ENCODE results near the gene AQP12B. TPM values are rescaled to one million over a fixed set of nuclear protein-coding genes. Genes with fewer than 3 reads are reported as not detected.

AQP12B gene
- total and polyA plus RNA-seq, 3 donors from 2014 or later, result not detected

GRCh38 chr2:240722376-240722775 is 39.7 kb upstream of the AQP12B start:
- Histone ChIP-seq H3K36me3 (ENCODE audit: low read depth, missing control alignments) (no peaks in the 10 kb centered on the region), H3K9me3 (no peaks in the 10 kb centered on the region), H3K4me3 (no peak overlapping the region), H3K4me1 (no peaks in the 10 kb centered on the region), H3K27me3 (no peaks in the 10 kb centered on the region), H3K27ac (no peak overlapping the region)
- no peak for DNase-seq
- intact Hi-C loops (cut with DNase I; ENCODE audit: low total_unique reads), result no loop called here
- no peak for TF ChIP-seq CTCF (IDR thresholded peaks at IDR 0.05)
- no peak for TF ChIP-seq POLR2A (IDR thresholded peaks at IDR 0.05)
- WGBS, 2 donors, result 79 to 100% methylated on average over 1 to 13 of the region's 16 CpGs

- TF ChIP-seq POLR2A (IDR thresholded peaks at IDR 0.05) (no peak), CTCF (IDR thresholded peaks at IDR 0.05) (no peak)
Measured at GRCh38 chr2:240721596-240722180, 39.0 kb upstream of the AQP12B start.

GRCh38 chr2:240720686-240721595 is 38.3 kb upstream of the AQP12B start:
- intact Hi-C loops (cut with DNase I; ENCODE audit: low total_unique reads), result no loop called here
- no peak for DNase-seq
- no peaks in the 10 kb centered on the region for H3K9me3 ChIP-seq
- TF ChIP-seq POLR2A (IDR thresholded peaks at IDR 0.05) (no peak), CTCF (IDR thresholded peaks at IDR 0.05) (no peak)
- no peaks in the 10 kb centered on the region for H3K27me3 ChIP-seq
- no peak overlapping the region for H3K4me3 ChIP-seq
- H3K36me3 ChIP-seq (ENCODE audit: low read depth, missing control alignments), result no peaks in the 10 kb centered on the region
- no peaks in the 10 kb centered on the region for H3K4me1 ChIP-seq
- no peak overlapping the region for H3K27ac ChIP-seq
- 89 to 95% methylated on average over 20 to 25 of the region's 25 CpGs for WGBS, 2 donors

More at GRCh38 chr2:240721596-240722180, 39.0 kb upstream of the AQP12B start:
- Histone ChIP-seq H3K9me3 (no peaks in the 10 kb centered on the region), H3K27me3 (no peaks in the 10 kb centered on the region), H3K36me3 (ENCODE audit: low read depth, missing control alignments) (no peaks in the 10 kb centered on the region), H3K4me3 (no peak overlapping the region), H3K27ac (no peak overlapping the region), H3K4me1 (no peaks in the 10 kb centered on the region)
- no peak for DNase-seq
- WGBS, 2 donors, result 91 to 92% methylated on average over 10 to 20 of the region's 20 CpGs
- intact Hi-C loops (cut with DNase I; ENCODE audit: low total_unique reads), result no loop called here

- intact Hi-C loops (cut with DNase I; ENCODE audit: low total_unique reads), result no loop called here
- TF ChIP-seq POLR2A (IDR thresholded peaks at IDR 0.05), result no peak
- TF ChIP-seq CTCF (IDR thresholded peaks at IDR 0.05), result no peak
- H3K4me3 ChIP-seq, result no peak overlapping the region
- 83 to 93% methylated on average over 15 to 25 of the region's 25 CpGs for WGBS, 2 donors
- no peak overlapping the region for H3K27ac ChIP-seq
- no peaks in the 10 kb centered on the region for H3K9me3 ChIP-seq
- no peaks in the 10 kb centered on the region for H3K36me3 ChIP-seq (ENCODE audit: low read depth, missing control alignments)
- no peaks in the 10 kb centered on the region for H3K27me3 ChIP-seq
- no peak for DNase-seq
- H3K4me1 ChIP-seq, result no peaks in the 10 kb centered on the region
Measured at GRCh38 chr2:240719676-240720545, 37.2 kb upstream of the AQP12B start.

All from testis (tissue), 3 donors.